Stomach (tissue), 9 donors: ENCODE data around the gene PPEF2. TPM values are rescaled to one million over a fixed set of nuclear protein-coding genes. Genes with fewer than 3 reads are reported as not detected.
A peak's percentile ranks its signal among the peaks of the same experiment; 100 is the strongest.
"Not testable (repeated sequence)": the region's sequence is repeated elsewhere in the genome, so short reads cannot be mapped to it uniquely, and the experiment has no call there.

Source experiments
- DNase-seq, 2 donors: peaks; one replicate each; pipeline versions ENCODE4 v3.0.0 to v3.0.0-alpha.2; 2013 to 2019
- H3K27ac ChIP-seq, 5 donors: fragments of 200-600 bp in 4 of 5; sonication (generic) in 4 of 5; one replicate each; pipeline ENCODE4 v1.5.1; 2013 to 2019; ENCODE audit warnings: mild to moderate bottlenecking in 1 of 5, moderate library complexity in 1 of 5
- H3K27me3 ChIP-seq, 3 donors: fragments of 200-600 bp; sonication (generic); one replicate each; pipeline ENCODE4 v1.5.1; 2017 to 2019; ENCODE audit warnings: mixed run types in 1 of 3
- H3K36me3 ChIP-seq, 4 donors: fragments of 200-600 bp; sonication (generic); 1 replicate in 3 of 4; 2 replicates in 1 of 4; pipeline ENCODE4 v1.5.1; 2016 to 2019
- H3K4me1 ChIP-seq, 4 donors: fragments of 200-600 bp; sonication (generic); one replicate each; pipeline ENCODE4 v1.5.1; 2016 to 2019
- H3K4me3 ChIP-seq, 4 donors: fragments of 200-600 bp; sonication (generic) in 3 of 4; one replicate each; pipeline ENCODE4 v1.5.1; 2016 to 2019; ENCODE audit warnings: mild to moderate bottlenecking in 1 of 4
- H3K9me3 ChIP-seq, 4 donors: fragments of 200-600 bp; sonication (generic); one replicate each; pipeline ENCODE4 v1.5.1; 2016 to 2019
- CTCF ChIP-seq, 7 experiments: fragments of 450-650 bp in 4 of 7; fragments of 200-600 bp in 3 of 7; sonication (generic) in 3 of 7; IDR thresholded peaks; one replicate each; pipeline ENCODE4 v1.5.1; 2016 to 2019; ENCODE audit warnings: antibody characterized with exemption in 7 of 7, control low read depth in 2 of 7, mild to moderate bottlenecking in 1 of 7
- EP300 ChIP-seq: sonication (generic); formaldehyde crosslinking; IDR thresholded peaks from one replicate; pipeline ENCODE4 v1.6.1; 2017; ENCODE audit warnings: antibody characterized with exemption
- POLR2A ChIP-seq, 4 donors: fragments of 450-650 bp; IDR thresholded peaks; one replicate each; pipeline ENCODE4 v1.6.1; 2016; ENCODE audit warnings: antibody characterized with exemption in 4 of 4, control low read depth in 2 of 4, mild to moderate bottlenecking in 1 of 4, moderate library complexity in 1 of 4
- POLR2AphosphoS5 ChIP-seq, 3 donors: sonication (generic); formaldehyde crosslinking; IDR thresholded peaks; one replicate each; pipeline ENCODE4 v1.6.1; 2016; ENCODE audit warnings: antibody characterized with exemption in 3 of 3
- WGBS, 5 donors: extraction: QIAGEN DNeasy Blood & Tissue Kit in 3 of 5; methylation state at CpG; one replicate each; pipeline versions ENCODE4 v1.1.5 to v1.1.7; 2013 to 2018; 5-methylcytosine and 5-hydroxymethylcytosine counted together
- intact Hi-C: fragments of 100-400 bp; cut with DNase I; formaldehyde crosslinking; loops from one replicate; pipeline ENCODE4 v1.15.1; 2023; ENCODE audit warnings: low total_unique reads
- polyA plus RNA-seq, 3 donors: library from polyadenylated mRNA; stranded (reverse); fragments of 200-250 nt; gene quantifications; one replicate each; pipeline ENCODE4 v1.2.3, GENCODE V29; 2013
- total RNA-seq, 5 donors: library from RNA; depleted of rRNA; stranded (reverse); fragments of >200 nt; gene quantifications; one replicate each; pipeline versions ENCODE4 v1.1.0 to v1.2.3, GENCODE V29; 2014 to 2016
- donor health status: healthy with polysubstance abuse.
- donor health status: Bipolar disorder and iron deficiency.
- donor health status: healthy.

The PPEF2 gene
- total and polyA plus RNA-seq, 8 donors = not detected

- DNase-seq = peak in 1 of 2 donors; percentile 83
- WGBS, 5 donors = 6 to 24% (median 16%) methylated on average over 1 of the region's 1 CpG
- intact Hi-C loops = no loop called here
- no peaks in the 10 kb centered on the region for H3K9me3 ChIP-seq
- H3K36me3 ChIP-seq = peaks cover 6 to 39% (median 37%) of the 10 kb centered on the region in 4 donors
- H3K27me3 ChIP-seq = no peaks in the 10 kb centered on the region
- no peak for TF ChIP-seq POLR2AphosphoS5 (IDR thresholded peaks at IDR 0.05)
- TF ChIP-seq EP300 = no peak
- TF ChIP-seq POLR2A (IDR thresholded peaks at IDR 0.05) = no peak
- peak in 5 of 7 experiments; percentile 53 to 78 (median 71) for TF ChIP-seq CTCF (IDR thresholded peaks at IDR 0.05)
- peaks cover 4 to 26% (median 10%) of the 10 kb centered on the region in 4 donors for H3K4me1 ChIP-seq
- H3K27ac ChIP-seq = peak overlapping the region in 3 of 5 donors; percentile 2 to 58 (median 9)
- no peak overlapping the region for H3K4me3 ChIP-seq
Measured at GRCh38 chr4:75916091-75916661, 13.9 kb upstream of the PPEF2 start.

GRCh38 chr4:75912968-75913367 lies 10.7 kb upstream of the PPEF2 start:
- peaks cover 0 to 4% (median 0%) of the 10 kb centered on the region in 4 donors for H3K9me3 ChIP-seq
- WGBS, 5 donors = 72 to 78% (median 73%) methylated on average over 6 of the region's 6 CpGs
- H3K27ac ChIP-seq = no peak overlapping the region
- no peaks in the 10 kb centered on the region for H3K27me3 ChIP-seq
- no peak for DNase-seq
- H3K4me1 ChIP-seq = peaks cover 0 to 17% (median 10%) of the 10 kb centered on the region in 4 donors
- intact Hi-C loops = no loop called here
- H3K4me3 ChIP-seq = no peak overlapping the region
- peaks cover 0 to 10% (median 8%) of the 10 kb centered on the region in 4 donors for H3K36me3 ChIP-seq
- TF ChIP-seq EP300 (no peak), POLR2AphosphoS5 (IDR thresholded peaks at IDR 0.05) (no peak), POLR2A (IDR thresholded peaks at IDR 0.05) (no peak), CTCF (IDR thresholded peaks at IDR 0.05) (no peak)

- 89 to 96% (median 95%) methylated on average over 6 of the region's 6 CpGs for WGBS, 5 donors
- H3K27ac ChIP-seq, intact Hi-C loops, H3K4me1 ChIP-seq, H3K4me3 ChIP-seq, H3K36me3 ChIP-seq, H3K27me3 ChIP-seq, H3K9me3 ChIP-seq, DNase-seq: not testable (repeated sequence)
Measured at GRCh38 chr4:75910831-75911230, 8.6 kb upstream of the PPEF2 start.

- H3K9me3 ChIP-seq = peaks cover 0 to 4% (median 0%) of the 10 kb centered on the region in 4 donors
- no peak overlapping the region for H3K4me3 ChIP-seq
- no peak overlapping the region for H3K27ac ChIP-seq
- DNase-seq = no peak
- WGBS, 5 donors = 86 to 92% (median 90%) methylated on average over 5 of the region's 5 CpGs
- H3K4me1 ChIP-seq = no peaks in the 10 kb centered on the region
- H3K27me3 ChIP-seq = no peaks in the 10 kb centered on the region
- intact Hi-C loops = no loop called here
- H3K36me3 ChIP-seq = peaks cover 0 to 5% (median 0%) of the 10 kb centered on the region in 4 donors
- TF ChIP-seq CTCF (IDR thresholded peaks at IDR 0.05) (no peak), POLR2A (IDR thresholded peaks at IDR 0.05) (no peak), EP300 (no peak), POLR2AphosphoS5 (IDR thresholded peaks at IDR 0.05) (no peak)
Measured at GRCh38 chr4:75909405-75909804, 7.2 kb upstream of the PPEF2 start.

GRCh38 chr4:75908555-75908954 lies 6.3 kb upstream of the PPEF2 start:
- no peak for DNase-seq
- 3 to 34% (median 19%) methylated on average over 3 of the region's 3 CpGs for WGBS, 5 donors
- H3K27me3 ChIP-seq = no peaks in the 10 kb centered on the region
- H3K36me3 ChIP-seq = no peaks in the 10 kb centered on the region
- peaks cover 0 to 4% (median 0%) of the 10 kb centered on the region in 4 donors for H3K9me3 ChIP-seq
- intact Hi-C loops = no loop called here
- H3K4me1 ChIP-seq = no peaks in the 10 kb centered on the region
- H3K27ac ChIP-seq = no peak overlapping the region
- no peak overlapping the region for H3K4me3 ChIP-seq
- TF ChIP-seq POLR2AphosphoS5 (IDR thresholded peaks at IDR 0.05) = no peak
- TF ChIP-seq POLR2A (IDR thresholded peaks at IDR 0.05) = no peak
- no peak for TF ChIP-seq CTCF (IDR thresholded peaks at IDR 0.05)
- no peak for TF ChIP-seq EP300
